NCI-H446 (cell line): ENCODE results near the gene REEP3.

Experiments
- DNase-seq, 2 experiments: peaks; one replicate each; lab custom pipeline; 2025; lab: John Stamatoyannopoulos, UW

Gene REEP3

DNA sequence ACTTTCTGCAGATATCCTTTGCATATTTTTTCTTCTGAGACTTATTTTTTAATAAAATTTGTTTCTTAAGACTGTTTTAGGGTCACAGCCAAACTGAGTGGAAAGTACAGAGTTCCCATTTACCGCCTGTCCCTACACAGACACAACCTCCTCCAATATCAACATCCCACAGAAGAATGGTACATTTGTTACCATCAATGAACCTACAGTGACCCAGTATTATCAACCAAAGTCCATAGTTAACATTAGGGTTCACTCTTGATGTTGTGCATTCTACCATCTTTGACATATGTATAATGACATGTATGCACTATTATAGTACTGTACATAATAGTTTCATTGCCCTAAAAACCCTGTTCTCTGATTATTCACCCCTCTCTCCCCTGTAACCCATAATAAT lies 14.6 kb upstream of the REEP3 start:
- DNase-seq: no peak

DNA sequence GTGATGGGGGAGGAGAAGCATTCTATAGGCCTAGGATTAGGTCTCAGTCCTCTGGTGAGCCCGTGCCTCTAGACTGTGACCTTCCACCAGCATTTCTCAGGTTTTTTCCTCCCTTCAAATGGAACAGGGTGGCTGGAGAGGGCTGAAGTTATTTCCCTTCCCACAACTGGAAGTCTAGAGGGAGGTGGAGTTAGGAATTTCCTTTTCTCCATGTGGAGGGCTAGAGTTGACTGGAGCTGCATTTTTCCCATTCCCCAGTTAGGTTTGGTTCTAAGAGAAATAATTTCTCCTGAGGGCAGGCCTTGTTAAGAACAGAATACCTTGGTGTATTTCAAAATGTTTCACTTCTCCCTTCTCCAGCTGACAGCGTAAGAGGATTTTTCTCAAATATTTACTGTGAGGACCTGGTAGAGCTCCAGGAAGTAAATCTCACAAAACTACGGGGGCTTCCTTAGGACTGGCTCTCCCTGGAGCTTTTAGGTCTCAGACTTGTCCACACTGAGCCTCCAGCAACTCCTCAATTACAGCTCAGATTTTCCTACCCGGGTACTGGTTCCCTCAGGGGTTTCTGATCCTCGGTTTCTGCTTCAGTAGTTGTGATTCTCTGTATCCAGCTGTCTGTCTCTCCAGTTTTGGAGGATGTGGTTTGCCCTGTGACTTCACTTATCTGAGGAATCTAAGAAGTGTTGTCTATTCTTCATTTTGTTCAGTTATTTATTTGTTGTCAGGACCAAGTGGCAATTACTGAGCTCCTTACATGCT lies 6.0 kb upstream of the REEP3 start:
- no peak for DNase-seq

DNA sequence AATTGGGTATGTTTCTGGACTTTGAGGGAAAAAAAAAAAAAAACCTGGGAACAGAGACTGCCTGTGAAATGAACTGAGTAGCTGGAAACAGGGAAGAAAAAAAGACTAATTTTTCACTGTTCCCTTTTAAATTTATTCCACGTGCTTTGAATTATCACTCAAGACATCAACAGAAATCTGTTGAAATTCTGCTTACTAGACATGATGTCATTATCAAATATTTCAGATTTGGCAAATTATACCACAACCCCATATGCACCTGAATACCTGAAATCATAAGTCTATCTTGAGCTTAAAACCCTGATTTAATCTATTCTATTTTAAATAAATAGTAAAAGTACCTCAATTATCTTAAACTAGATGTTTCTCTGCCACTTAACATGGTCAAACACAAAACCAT lies 5.0 kb upstream of the REEP3 start:
- DNase-seq: no peak

DNA sequence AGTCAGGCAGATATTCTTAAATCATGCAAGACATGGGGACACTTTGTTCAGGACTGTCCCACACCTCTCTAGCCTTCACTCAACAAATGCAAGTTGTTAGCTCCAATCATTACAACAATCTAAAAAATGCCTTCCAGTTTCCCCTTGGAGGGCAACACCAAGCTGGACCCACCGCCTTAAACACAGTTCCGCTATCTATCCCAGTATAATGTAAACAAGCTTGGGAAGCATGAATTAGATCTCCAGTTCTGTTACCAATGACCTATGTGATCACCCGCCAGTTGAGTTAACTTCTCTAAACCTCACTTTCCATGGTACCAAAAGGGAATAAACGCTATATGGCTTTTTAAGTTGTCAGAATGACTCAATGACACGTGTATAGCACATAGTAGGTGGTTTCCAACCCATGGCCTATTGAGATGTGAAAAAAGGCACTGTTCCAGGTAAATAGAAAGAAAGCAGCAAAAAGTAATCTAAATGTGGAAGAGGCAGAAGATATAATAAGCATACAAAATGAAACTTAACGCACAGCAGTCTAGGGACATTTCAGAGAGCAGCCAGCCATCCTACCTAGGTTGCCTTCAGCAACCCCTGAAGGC lies 2.4 kb upstream of the REEP3 start:
- DNase-seq: no peak

DNA sequence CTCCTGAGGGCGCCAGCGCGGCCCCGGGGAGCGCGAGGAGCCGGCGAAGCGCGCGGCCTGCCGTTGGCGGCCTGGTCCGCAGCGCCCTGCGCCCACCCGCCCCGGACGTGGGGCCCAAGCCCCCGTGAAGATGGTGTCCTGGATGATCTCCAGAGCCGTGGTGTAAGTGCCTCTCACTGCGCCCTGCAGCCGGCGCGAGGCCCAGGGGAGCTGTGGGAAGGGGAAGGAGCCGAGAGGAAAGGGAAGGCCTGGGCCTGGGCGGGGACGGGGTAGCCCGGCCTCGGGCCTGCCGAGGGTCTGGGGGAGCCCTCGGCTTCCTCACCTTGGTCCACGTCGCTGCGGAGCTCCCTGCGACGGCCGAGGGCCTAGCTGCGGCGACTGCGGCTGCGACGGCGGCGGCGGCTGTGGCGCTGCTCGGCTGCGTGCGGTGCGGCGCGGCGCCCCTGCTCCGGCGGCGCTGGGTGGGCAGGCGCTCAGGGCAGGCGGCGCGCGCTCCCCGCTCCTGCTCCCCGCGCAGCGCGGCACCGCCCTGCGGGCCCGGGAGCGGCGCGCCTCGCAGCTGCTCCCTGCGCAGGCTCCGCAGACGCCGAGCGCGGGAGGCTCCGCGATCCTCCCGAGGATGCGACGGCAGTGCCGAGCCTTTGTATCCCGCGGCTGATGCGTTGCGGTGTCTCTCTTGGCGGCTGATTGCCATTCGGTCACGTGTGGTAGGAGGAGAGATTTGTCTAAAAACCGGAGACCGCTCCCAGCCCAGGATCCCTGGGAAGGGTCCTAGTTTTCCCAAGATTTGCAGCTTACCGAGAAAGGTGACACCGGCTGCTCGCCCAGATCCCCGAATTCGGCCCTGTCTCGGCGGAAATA lies 445 bp downstream of the REEP3 start:
- peak; percentile 67 to 73 for DNase-seq

DNA sequence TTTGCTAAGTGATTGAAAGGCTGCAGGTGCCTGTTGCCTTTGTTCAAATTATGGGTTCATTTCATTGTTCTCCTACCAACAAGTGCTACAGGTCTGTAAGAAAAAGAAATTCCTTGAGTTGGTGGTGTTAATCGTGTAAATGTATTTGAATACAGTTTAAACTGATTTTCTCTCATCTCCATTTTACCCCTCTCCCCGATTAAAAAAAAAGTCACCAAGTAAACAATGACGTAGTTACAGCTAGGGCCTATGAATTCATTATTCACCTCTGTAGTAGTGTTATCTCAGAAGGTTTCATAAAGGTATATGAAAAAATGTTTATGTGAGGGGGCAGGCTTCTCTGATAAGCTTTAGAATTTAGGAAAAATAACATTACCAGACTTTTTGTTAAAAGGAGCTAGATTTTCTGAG lies 1.1 kb downstream of the REEP3 start:
- DNase-seq: peak in 1 of 2 experiments; percentile 6

DNA sequence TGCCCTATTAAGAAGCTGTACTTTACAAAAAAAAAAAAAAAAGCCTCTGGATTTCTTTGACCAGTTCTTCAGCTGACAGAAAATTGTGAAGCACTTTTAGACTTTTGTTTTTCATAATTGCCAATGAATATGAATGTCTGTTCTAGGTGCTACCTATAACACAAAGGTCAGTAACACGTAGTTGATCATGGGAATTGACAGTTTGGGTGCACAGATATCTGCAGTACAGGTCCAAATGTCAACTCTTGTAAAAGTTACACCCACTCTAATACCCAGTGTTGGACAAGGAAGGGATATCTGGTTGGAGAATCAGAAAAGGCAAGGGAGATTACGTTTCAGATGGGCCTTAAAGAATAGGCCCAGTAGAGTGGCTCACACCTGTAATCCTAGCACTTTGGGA lies 1.8 kb downstream of the REEP3 start:
- DNase-seq: no peak

DNA sequence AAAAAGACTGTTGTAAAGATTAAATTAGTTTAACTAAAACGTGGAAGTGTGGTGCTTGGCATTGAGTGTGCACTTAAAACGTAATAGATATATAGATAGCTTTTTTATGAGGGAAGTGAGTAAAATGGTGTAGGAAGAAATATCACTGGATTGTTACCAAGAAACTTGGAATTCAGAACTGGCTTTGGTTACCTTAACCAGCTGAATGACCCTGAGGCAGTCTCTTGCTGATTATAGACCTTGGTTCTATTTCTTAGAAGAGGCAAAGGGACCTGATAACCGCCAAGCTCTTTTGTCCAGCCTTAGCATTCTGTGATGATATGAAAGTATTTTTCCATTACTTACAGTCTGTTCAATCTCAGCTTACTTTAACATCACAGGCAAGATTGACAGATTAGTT lies 3.8 kb downstream of the REEP3 start:
- DNase-seq: no peak

DNA sequence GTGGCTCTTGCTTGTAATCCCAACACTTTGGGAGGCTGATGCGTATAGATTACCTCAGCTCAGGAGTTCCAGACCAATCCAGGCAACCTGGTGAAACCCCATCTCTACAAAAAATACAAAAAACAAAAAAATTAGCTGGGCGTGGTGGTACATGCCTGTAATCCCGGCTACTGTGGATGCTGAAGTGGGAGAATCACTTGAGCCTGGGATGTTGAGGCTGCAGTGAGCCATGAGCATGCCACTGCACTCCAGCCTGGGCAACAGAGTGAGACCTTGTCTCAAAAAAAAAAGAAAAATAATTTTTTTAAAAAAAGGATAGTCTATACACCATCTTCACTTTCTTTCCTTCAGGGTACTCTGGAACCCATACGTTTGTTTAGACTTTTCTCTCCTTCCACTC lies 6.2 kb downstream of the REEP3 start:
- no peak for DNase-seq

DNA sequence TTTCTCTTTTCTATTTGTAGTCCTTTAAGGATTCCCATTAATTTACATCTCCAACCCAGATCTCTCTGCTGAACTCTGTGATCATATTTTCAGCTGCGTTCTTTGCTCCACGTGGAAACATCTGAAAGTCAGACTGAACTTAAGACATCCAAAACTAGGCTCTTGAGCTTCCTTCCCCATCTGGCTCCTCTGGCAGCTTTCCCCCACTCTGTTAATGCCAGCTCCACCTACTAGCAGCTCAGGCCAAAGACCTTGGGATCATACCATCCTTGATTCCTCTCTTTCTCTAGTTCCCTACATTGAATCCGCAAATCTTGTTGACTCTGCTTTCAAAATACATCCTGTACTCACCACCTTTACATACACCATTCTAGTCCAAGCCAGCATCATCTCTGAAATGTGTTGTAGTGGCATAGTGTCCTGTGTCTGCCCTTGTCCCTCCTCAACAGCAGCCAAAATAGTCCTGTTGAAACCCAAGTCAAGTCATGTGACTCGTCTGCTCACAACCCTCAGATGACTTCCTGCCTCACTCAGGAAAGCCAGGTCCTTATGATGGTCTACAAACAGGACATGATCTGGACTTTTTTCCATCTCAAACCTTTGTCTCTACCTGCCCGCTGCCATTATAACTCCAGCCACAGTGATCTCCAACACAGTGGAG lies 7.0 kb downstream of the REEP3 start:
- DNase-seq: peak in 1 of 2 experiments; percentile 18

DNA sequence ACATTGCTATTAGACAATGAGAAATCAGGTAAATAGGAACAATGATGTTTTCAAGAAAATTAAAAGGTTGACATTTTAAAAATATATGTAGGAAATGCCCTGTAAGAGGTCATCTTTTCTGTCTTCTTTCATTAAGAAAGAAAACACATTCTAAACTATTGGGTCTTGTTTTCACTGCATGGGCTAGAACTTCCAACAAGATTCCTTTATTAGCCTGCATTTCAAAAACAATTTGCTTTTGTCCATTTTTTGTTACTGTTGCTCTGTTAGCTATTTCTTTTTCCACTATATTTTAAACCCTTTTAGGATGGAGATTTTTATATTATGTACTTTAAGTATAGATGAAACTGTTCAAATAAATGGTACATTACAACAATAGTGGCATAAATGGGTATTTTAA lies 9.2 kb downstream of the REEP3 start:
- no peak for DNase-seq

DNA sequence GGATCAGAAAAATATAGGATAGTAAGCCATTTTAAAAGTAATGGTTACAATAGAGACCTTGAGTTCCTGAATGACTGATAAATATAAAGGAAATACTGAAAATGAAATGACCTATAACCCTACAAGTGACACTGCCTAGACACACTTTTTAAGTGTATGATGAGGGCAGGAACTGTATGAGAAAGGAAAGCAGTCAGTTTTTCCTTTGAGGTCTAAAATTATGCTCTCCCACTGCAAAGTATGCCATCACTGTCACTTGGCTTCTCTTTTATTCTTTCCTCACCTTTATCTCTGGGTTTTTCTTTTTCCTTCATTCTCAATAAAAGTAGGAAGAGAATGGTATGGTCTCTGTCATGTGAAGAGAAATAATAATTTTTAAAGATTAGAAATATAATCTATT lies 13.5 kb downstream of the REEP3 start:
- no peak for DNase-seq

DNA sequence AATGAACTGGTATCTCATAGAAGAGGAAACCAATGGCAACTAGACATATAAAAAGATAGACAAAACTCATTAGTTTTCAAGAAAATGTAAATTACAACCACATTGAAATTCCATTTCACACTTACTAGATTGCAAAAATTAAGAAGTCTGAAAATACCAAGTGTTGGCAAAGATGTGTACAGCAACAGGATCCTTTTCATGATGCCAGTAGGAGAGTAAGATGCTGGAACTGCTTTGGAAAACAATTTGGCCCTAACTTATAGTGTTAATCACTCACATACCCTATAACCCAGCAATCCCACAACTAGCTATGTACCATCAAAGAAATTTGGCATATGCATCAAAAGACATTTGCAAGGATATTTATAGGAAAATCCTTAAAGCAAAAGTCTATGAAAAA lies 15.5 kb downstream of the REEP3 start:
- DNase-seq: no peak

DNA sequence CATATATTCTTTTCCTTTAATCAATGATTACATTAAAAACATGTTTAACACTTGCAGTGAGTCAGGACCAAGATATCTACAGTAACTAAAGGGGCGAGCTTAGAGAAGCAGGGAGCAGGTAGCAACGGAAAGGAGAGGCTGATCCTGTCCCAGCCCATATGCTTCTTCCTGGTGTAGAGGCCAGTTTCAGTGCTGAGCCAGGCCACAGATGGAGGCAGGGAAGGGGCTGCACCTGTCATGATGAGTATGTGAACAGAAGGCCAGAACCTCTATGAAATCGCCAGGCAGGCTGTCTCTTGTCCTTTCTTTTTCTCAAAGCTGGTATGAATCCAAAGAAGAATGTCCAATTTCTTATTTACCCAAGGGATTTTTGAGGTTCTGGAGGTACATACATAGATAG lies 16.3 kb downstream of the REEP3 start:
- peak; percentile 44 to 84 for DNase-seq

DNA sequence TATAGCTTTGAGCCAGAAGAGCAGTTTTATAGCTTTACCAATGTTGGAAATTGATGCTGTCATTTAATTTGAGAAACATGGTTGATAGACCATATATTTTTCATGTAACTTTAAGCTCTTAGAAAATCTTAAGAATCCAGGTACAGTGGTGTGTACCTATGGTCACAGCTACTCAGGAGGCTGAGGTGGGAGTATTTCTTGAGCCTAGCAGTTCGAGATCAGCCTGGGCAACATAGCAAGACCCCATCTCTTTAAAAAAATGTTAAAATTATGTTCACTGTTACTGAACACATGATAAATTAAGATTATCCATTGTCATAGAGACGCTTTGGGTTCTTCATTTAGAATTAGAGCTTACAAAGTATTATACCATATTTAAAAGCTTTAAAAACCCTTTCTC lies 18.2 kb downstream of the REEP3 start:
- DNase-seq: no peak

DNA sequence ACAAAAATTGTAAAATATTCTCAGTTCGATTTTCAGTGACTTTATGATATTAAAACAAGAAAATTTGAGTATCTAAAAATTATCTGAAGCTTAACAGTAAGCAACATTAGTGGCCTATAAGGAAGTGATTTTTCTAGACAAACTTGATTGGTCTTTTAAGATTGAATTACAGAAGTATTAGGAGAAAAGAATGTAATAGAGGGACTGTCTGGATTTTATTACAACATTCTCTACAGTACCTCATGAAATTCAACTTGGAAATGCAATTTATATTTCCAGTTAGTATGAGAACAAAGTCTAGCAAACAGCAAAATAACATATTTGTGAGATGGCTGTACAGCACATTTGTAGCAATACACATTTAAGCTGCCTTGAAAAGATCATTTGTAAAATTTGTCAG lies 18.8 kb downstream of the REEP3 start:
- DNase-seq: no peak

DNA sequence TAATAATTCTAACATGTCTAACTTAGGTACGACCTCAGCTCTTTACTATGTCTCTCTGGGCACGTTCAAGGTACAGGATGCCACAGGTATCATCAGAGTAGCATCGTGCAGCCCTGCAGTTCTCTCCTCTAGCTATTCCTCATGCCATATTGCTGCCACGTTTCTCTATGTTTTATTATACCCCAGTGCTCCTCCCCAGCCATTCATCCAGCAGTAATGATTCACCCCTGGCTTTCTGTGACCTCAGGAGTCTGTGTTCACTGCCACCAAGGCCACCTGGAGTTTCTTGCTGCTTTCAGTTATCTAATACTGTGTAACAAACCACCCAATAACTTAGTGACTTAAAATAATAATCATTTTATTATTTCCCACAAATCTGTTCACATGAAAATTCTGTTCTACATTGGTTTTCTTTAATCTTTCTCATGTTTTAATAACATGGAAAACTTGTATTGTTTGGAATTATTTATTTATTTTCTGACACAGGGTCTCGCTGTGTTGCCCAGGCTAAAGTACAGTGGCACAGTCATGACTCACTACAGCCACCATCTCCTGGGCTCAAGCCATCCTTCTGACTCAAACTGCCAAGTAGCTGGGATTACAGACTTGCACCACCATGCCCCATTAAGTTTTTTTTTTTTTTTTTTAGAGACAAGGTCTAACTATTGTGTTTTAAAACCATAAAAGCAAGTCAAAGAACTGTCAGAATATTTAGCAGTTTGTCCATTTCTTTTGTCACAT lies 21.8 kb downstream of the REEP3 start:
- no peak for DNase-seq

DNA sequence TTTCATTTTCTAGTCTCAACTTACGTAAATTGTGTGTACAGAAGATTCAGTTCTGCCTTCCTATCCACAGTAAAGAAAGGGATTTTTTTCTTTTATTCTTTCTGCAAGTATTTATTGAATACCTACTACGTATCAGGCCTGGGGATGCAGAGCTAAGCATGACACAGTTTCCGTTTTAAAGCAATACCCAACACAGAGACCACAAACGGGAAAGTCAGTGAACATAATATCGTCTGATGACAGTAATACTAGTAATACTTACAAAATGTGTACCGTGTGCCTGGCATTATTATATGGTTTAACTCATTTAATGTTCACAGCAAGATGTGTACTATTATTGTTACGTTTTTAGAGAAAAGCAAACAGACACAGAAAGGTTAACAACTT lies 22.4 kb downstream of the REEP3 start:
- no peak for DNase-seq

DNA sequence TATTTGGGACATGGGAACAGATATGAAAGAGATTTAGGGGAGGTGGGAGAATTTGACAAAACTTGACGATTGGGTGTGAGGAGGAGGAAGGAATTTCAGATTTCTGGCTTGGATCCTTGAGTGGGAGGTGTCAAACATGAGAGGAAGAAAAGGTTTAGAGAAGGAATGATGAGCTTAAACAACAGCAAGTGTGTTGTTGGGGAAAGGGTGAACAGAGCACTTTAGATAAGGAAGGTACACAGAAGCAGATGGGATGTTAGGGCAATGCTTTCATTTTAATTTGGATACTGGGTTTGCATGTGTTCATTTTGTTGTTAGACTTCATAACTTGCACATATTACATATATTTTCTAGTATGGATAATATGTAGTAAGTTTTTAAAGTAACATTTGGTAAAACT lies 23.2 kb downstream of the REEP3 start:
- no peak for DNase-seq

DNA sequence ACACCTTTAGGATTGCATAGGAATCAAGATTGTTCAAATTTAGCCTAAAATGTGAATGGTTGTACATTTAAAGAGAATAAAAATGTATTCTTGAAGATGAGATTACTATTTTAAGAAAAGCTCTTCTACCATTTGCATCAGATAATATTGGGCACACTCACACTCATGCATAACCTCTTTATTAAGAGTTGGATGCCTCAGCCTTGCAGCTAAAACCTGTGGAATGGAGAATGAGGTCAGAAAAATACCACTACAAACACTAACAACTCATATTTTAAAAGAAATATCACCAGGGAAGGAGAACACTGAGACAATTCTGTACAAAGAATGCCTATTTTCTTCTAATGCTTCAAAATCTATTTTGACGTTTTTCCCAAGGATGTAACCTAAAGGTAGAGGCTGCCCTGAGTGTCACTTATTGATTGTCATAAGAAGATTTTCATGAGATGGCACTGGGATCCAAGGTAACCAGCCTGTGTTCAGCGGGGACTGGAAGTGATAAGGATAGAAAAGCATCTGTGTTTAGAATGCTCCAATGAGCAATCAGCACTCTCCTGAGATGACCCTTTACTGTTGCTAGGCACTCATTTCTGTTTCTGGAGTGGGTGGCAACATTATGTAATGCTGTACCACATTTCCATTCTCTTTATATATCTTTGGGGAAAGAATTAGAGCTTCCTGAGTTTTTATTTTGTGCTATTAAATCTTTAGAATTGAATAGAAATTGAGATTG lies 26.6 kb downstream of the REEP3 start:
- DNase-seq: peak; percentile 9 to 62

DNA sequence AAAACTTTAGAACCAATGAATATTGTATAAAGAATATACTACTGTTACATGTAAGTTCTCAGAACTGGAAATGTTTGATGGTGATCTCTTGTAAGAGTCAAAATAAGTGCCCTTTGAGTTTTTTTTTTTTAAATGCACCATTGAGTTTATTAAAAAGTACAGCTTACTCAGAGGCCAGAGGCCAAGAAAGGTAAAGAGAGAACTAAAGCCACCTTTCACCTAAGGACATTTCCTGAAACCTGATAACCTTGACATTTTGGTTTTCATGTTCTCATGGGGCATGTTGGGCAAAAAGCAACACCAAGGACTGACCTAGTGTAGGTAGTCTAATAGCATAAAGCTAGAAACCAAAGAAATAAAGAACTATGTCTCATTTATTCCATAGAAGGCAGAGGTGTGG lies 27.7 kb downstream of the REEP3 start:
- DNase-seq: no peak
